ENCODE measurements around the gene PTPRA. TPM values are rescaled to one million over a fixed set of nuclear protein-coding genes. Genes with fewer than 3 reads are reported as not detected.

Gene PTPRA
- polyA plus RNA-seq, 1 experiment = 46.2 TPM

GRCh38 chr20:2878515-2878914 is 5.2 kb downstream of the PTPRA start:
- no peak overlapping the region for H3K4me3 ChIP-seq (ENCODE audit: low read depth, low read length)
- DNase-seq (ENCODE audit: low read depth) = no peak
- CTCF ChIA-PET = interaction anchor here (0.9 to 1.5 kb wide), 2 partner anchors 22 to 26 kb away, joined by 4 read pairs; no protein-coding TSS in a partner anchor
- H3K36me3 ChIP-seq (ENCODE audit: control insufficient read depth, insufficient read depth, low read length) = no peaks in the 10 kb centered on the region
- H3K27me3 ChIP-seq (ENCODE audit: control insufficient read depth, insufficient read depth, low read length) = no peaks in the 10 kb centered on the region
- TF ChIP-seq, protein P1, sequence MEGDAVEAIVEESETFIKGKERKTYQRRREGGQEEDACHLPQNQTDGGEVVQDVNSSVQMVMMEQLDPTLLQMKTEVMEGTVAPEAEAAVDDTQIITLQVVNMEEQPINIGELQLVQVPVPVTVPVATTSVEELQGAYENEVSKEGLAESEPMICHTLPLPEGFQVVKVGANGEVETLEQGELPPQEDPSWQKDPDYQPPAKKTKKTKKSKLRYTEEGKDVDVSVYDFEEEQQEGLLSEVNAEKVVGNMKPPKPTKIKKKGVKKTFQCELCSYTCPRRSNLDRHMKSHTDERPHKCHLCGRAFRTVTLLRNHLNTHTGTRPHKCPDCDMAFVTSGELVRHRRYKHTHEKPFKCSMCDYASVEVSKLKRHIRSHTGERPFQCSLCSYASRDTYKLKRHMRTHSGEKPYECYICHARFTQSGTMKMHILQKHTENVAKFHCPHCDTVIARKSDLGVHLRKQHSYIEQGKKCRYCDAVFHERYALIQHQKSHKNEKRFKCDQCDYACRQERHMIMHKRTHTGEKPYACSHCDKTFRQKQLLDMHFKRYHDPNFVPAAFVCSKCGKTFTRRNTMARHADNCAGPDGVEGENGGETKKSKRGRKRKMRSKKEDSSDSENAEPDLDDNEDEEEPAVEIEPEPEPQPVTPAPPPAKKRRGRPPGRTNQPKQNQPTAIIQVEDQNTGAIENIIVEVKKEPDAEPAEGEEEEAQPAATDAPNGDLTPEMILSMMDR (IDR thresholded peaks at IDR 0.05; ENCODE audit: insufficient read depth, low read depth, low read length) = no peak
- POLR2A ChIA-PET = no interaction called here

DNA sequence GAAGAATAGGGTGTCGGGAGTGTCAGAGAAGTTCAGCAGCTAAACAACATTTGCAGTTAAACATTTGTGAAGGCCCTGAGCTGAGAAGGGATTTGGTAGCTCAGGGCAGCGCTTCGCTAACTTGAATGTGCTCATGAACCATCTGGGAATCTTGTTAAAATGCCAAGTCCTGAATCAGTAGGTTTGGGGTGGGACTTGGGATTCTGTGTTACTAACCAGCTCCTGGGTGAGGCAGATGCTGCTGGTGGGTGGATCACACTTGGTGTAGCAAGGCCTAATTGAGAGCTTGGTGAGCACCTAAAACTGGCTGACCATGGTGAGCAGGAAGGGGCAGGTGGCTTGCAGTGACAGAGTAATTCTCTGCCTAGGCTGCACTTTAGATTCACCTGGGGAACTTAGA is 5.9 kb downstream of the PTPRA start:
- Histone ChIP-seq H3K4me3 (ENCODE audit: low read depth, low read length) (no peak overlapping the region), H3K36me3 (ENCODE audit: control insufficient read depth, insufficient read depth, low read length) (no peaks in the 10 kb centered on the region), H3K27me3 (ENCODE audit: control insufficient read depth, insufficient read depth, low read length) (no peaks in the 10 kb centered on the region)
- CTCF ChIA-PET = interaction anchor here (0.9 to 1.5 kb wide), 2 partner anchors 21 to 27 kb away, joined by 4 read pairs; no protein-coding TSS in a partner anchor
- peak; percentile 75 for DNase-seq (ENCODE audit: low read depth)
- POLR2A ChIA-PET = no interaction called here
- TF ChIP-seq, protein P1 (IDR thresholded peaks at IDR 0.05; ENCODE audit: insufficient read depth, low read depth, low read length) = no peak

- Histone ChIP-seq H3K27me3 (ENCODE audit: control insufficient read depth, insufficient read depth, low read length) (no peaks in the 10 kb centered on the region), H3K36me3 (ENCODE audit: control insufficient read depth, insufficient read depth, low read length) (no peaks in the 10 kb centered on the region), H3K4me3 (ENCODE audit: low read depth, low read length) (no peak overlapping the region)
- POLR2A ChIA-PET = no interaction called here
- no peak for DNase-seq (ENCODE audit: low read depth)
- TF ChIP-seq, protein P1 (IDR thresholded peaks at IDR 0.05; ENCODE audit: insufficient read depth, low read depth, low read length) = no peak
- CTCF ChIA-PET = no interaction called here
Observed at GRCh38 chr20:2880650-2881049, 7.4 kb downstream of the PTPRA start.

DNA sequence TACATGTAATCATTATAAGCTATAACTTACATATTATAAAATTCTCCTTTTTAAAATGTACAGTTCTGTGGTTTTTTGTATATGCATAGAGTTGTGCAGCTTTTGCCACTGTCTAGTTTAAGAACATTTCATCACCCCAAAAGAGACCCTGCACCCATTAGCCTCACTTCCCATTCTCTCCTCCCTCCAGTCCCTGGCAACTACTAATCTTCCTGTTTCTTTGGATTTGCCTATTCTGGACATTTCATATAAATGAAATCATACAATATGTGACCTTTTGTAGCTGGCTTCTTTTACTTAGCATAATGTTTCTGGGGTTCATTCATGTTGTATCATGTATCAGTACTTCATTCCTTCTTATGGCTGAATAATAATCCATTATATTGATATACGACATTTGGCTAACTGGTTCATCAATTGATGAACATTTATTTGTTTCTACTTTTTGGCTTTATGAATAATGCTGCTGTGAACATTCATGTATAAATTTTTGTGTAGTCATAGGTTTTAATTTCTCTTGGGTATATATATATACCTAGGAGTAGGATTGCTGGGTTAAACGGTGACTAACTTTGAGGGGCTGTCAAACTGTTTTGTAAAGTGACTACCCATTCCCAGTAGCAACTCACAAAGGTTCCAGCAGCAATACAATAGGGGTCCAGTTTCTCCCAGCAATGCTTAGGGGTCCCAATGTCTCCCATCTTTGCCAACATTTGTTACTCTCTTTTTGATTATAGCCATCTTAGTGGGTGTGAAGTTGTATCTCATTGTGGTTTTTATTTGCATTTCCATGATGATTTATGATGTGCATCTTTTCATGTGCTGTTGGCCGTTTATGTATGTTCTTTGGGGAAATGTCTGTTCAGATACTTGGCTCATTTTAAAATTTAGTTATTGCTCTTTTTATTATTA is 10.7 kb downstream of the PTPRA start:
- DNase-seq (ENCODE audit: low read depth) = no peak
- H3K27me3 ChIP-seq (ENCODE audit: control insufficient read depth, insufficient read depth, low read length) = no peaks in the 10 kb centered on the region
- H3K4me3 ChIP-seq (ENCODE audit: low read depth, low read length) = no peak overlapping the region
- TF ChIP-seq, protein P1 (IDR thresholded peaks at IDR 0.05; ENCODE audit: insufficient read depth, low read depth, low read length) = no peak
- ChIA-PET POLR2A (no interaction called here), CTCF (interaction anchor here (1.6 kb wide), 1 partner anchor 11 kb away, joined by 5 read pairs; no protein-coding TSS in a partner anchor)
- H3K36me3 ChIP-seq (ENCODE audit: control insufficient read depth, insufficient read depth, low read length) = no peaks in the 10 kb centered on the region

- CTCF ChIA-PET = interaction anchor here (1.4 kb wide), 1 partner anchor 18 kb away, joined by 4 read pairs; no protein-coding TSS in a partner anchor
- Histone ChIP-seq H3K36me3 (ENCODE audit: control insufficient read depth, insufficient read depth, low read length) (no peaks in the 10 kb centered on the region), H3K27me3 (ENCODE audit: control insufficient read depth, insufficient read depth, low read length) (no peaks in the 10 kb centered on the region), H3K4me3 (ENCODE audit: low read depth, low read length) (no peak overlapping the region)
- POLR2A ChIA-PET = no interaction called here
- TF ChIP-seq, protein P1 (IDR thresholded peaks at IDR 0.05; ENCODE audit: insufficient read depth, low read depth, low read length) = no peak
- DNase-seq (ENCODE audit: low read depth) = no peak
Observed at GRCh38 chr20:2887715-2888114, 14.4 kb downstream of the PTPRA start.
